Activated CD8-positive, alpha-beta memory T cell treated with anti-CD3 and anti-CD28 coated beads, Interleukin-2, amount 50 U/mL, for 1 hour (primary cell): ENCODE measurements around the gene SEPTIN5.
"Not testable (repeated sequence)": the region's sequence is repeated elsewhere in the genome, so short reads cannot be mapped to it uniquely, and the experiment has no call there.

Source experiments
- DNase-seq: peaks from one replicate; pipeline ENCODE4 v3.0.0-alpha.2; 2020; ENCODE audit errors: extremely low read depth

Gene SEPTIN5

GRCh38 chr22:19714312-19715187, at the start of gene SEPTIN5:
Gene SEPTIN5 (plus strand): TSS chr22:19714503. CDS start chr22:19714589, 86 bp downstream.
- no peak for DNase-seq

GRCh38 chr22:19664951-19665783, 49.1 kb upstream of the SEPTIN5 start:
- no peak for DNase-seq

- no peak for DNase-seq
These were observed 48.3 kb upstream of the SEPTIN5 start for GRCh38 chr22:19665784-19666672.

GRCh38 chr22:19666673-19667593, 47.4 kb upstream of the SEPTIN5 start:
- DNase-seq, result no peak

GRCh38 chr22:19667872-19668740, 46.2 kb upstream of the SEPTIN5 start:
- DNase-seq, result no peak

- DNase-seq, result no peak
These were observed 45.6 kb upstream of the SEPTIN5 start for GRCh38 chr22:19668748-19669147.

GRCh38 chr22:19669570-19669969, 44.7 kb upstream of the SEPTIN5 start:
- no peak for DNase-seq

- DNase-seq, result no peak
These were observed 43.0 kb upstream of the SEPTIN5 start for GRCh38 chr22:19671316-19671715.

- no peak for DNase-seq
These were observed 42.1 kb upstream of the SEPTIN5 start for GRCh38 chr22:19672054-19672776.

GRCh38 chr22:19673660-19674059, 40.6 kb upstream of the SEPTIN5 start:
- DNase-seq, result no peak

GRCh38 chr22:19674129-19674928, 40.0 kb upstream of the SEPTIN5 start:
- DNase-seq, result no peak

- DNase-seq, result no peak
These were observed 39.4 kb upstream of the SEPTIN5 start for GRCh38 chr22:19674929-19675253.

GRCh38 chr22:19675428-19675827, 38.9 kb upstream of the SEPTIN5 start:
- no peak for DNase-seq

GRCh38 chr22:19676437-19676836, 37.9 kb upstream of the SEPTIN5 start:
- not testable (repeated sequence) for DNase-seq

GRCh38 chr22:19678949-19679521, 35.3 kb upstream of the SEPTIN5 start:
- DNase-seq, result no peak

GRCh38 chr22:19679522-19680101, 34.7 kb upstream of the SEPTIN5 start:
- DNase-seq, result no peak

GRCh38 chr22:19680287-19680881, 33.9 kb upstream of the SEPTIN5 start:
- no peak for DNase-seq
